ENCODE results near the gene CPSF4L. TPM values are rescaled to one million over a fixed set of nuclear protein-coding genes. Genes with fewer than 3 reads are reported as not detected.

CPSF4L gene
- total RNA-seq, 4 donors from 2014 or later = not detected

DNA sequence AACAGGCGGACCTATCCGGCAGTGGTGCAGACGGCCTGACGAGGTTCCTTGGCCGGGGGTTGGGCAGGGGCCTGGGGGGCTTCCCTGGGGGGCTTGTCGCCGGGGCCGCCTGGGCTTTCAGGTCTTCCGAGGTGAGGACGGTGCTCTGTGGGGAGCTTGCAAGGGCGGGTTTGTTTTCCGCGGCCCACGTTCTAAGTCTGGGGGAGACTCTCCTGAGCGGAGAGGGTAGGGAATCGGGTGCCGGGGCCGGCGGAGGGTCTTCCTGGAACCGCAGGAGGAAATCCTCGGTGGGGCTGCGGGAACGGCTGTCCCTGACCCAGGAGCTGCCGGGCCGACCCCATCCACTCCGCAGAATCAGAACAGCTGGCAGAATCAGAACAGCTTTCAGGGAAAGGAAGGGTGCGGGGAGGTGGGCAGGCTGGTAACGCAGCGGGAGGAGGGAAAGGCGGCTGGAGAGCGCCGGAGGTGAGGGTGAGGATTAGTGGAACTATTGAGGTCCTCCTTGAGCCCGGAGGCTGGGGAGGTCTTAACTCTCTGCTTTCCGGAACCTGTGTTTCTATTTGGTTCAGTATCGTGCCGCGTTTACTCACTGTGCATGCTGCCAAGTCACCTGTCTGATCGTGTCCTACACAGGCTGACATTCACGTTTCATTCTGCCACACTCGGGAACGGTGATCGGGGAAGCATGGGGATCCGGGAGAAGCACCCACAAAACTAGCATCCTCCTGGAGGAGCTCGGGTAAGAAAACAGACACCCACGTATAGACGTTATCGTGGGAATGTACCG, 28.9 kb downstream of the CPSF4L start:
- Histone ChIP-seq H3K4me1 (peaks cover 18 to 37% of the 10 kb centered on the region in 2 donors), H3K4me3 (replicated peaks in 1 of 3) (peak overlapping the region; percentile 73 to 94 (median 92)), H3K9me3 (no peaks in the 10 kb centered on the region), H3K27me3 (no peaks in the 10 kb centered on the region), H3K36me3 (peaks cover 9 to 14% of the 10 kb centered on the region in 2 donors), H3K27ac (peak overlapping the region; percentile 63 to 89 (median 84))
- DNase-seq = peak; percentile 29 to 46
- no peak for TF ChIP-seq POLR2A (IDR thresholded peaks at IDR 0.05)
- TF ChIP-seq, protein P1, sequence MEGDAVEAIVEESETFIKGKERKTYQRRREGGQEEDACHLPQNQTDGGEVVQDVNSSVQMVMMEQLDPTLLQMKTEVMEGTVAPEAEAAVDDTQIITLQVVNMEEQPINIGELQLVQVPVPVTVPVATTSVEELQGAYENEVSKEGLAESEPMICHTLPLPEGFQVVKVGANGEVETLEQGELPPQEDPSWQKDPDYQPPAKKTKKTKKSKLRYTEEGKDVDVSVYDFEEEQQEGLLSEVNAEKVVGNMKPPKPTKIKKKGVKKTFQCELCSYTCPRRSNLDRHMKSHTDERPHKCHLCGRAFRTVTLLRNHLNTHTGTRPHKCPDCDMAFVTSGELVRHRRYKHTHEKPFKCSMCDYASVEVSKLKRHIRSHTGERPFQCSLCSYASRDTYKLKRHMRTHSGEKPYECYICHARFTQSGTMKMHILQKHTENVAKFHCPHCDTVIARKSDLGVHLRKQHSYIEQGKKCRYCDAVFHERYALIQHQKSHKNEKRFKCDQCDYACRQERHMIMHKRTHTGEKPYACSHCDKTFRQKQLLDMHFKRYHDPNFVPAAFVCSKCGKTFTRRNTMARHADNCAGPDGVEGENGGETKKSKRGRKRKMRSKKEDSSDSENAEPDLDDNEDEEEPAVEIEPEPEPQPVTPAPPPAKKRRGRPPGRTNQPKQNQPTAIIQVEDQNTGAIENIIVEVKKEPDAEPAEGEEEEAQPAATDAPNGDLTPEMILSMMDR (IDR thresholded peaks at IDR 0.05) = no peak
- intact Hi-C loops (cut with DNase I) = loop anchor here (5.0 kb wide), 1 partner anchor 40 kb away; the partner anchor contains the start of gene COG1
- WGBS, 2 donors = 0 to 2% methylated on average over 41 to 48 of the region's 48 CpGs

DNA sequence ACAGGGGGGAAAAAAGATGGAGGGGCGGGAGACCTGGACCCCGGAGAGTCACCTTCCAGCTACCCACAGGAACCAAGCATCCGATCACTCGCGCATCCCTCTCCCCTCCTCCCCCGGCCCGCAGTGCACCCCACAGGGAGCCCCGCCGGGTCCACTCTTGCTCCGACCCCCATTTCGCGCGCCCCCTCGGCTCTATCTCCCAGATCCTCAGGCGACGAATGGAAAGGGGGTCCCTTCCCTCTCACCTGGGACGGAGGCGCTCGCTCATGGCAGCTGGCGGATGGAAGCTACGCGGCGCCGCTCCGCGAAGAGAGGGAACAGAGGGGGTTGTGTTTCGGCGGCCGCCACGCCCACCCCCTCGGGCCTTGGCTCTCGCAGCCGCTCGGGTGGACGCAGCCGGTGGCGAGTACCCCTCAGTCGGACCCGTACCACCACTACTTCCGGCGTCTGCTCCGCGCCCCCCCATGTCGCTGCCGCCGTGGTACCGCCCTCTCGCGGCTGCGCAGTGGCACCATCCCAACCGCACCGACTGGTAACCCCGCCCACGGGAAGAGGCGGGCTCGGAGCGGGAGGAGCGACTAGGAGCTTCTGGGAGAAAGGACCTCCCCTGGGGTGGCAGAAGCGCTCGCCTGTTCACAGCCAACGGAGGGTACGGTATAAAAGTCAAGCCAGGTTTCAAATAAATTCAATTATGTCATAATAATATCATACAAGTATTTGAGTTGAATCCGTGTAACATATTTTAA, 29.7 kb downstream of the CPSF4L start:
- intact Hi-C loops (cut with DNase I) = loop anchor here (5.0 kb wide), 1 partner anchor 40 kb away; the partner anchor contains the start of gene COG1

DNA sequence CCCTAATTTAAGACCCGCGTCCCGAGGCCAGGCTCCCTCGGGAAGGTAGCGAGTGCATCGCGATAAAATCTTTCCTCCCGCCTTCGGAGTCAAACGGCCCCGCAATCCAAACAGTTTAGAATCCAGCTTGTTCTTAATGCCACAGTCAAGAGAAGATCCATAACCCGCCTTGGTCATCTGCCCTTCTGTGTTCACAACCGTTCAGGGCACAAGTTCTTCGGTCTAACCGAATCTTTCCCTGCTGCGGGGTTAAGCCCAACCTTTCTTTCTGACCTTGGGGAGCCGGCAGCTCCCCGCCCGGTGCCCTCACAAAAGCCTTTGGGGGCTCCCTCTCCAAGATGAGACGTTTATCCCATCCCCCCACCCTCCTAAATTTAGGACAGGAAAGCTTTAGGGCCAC, 30.3 kb downstream of the CPSF4L start:
- no peaks in the 10 kb centered on the region for H3K27me3 ChIP-seq
- no peaks in the 10 kb centered on the region for H3K9me3 ChIP-seq
- H3K36me3 ChIP-seq = peaks cover 0 to 10% of the 10 kb centered on the region in 2 donors
- peak overlapping the region; percentile 92 to 94 (median 94) for H3K4me3 ChIP-seq (replicated peaks in 1 of 3)
- H3K27ac ChIP-seq = peak overlapping the region in 1 of 3 donors; percentile 84
- DNase-seq = no peak
- intact Hi-C loops (cut with DNase I) = loop anchor here (5.0 kb wide), 1 partner anchor 39 kb away; the partner anchor contains the start of gene COG1
- H3K4me1 ChIP-seq = peaks cover 23 to 43% of the 10 kb centered on the region in 2 donors
- TF ChIP-seq, protein P1 (IDR thresholded peaks at IDR 0.05) = no peak
- no peak for TF ChIP-seq POLR2A (IDR thresholded peaks at IDR 0.05)
- WGBS, 2 donors = 1% methylated on average over 20 of the region's 20 CpGs

More for the DNA sequence above, 29.7 kb downstream of the CPSF4L start:
- H3K9me3 ChIP-seq = no peaks in the 10 kb centered on the region
- WGBS, 2 donors = 0 to 1% methylated on average over 17 to 21 of the region's 63 CpGs
- TF ChIP-seq, protein P1 (IDR thresholded peaks at IDR 0.05) = peak in 3 of 6 experiments; percentile 16 to 28 (median 17)
- TF ChIP-seq POLR2A (IDR thresholded peaks at IDR 0.05) = peak; percentile 42 to 91
- peaks cover 18 to 37% of the 10 kb centered on the region in 2 donors for H3K4me1 ChIP-seq
- DNase-seq = peak; percentile 95 to 96
- no peaks in the 10 kb centered on the region for H3K27me3 ChIP-seq
- H3K36me3 ChIP-seq = peaks cover 5 to 14% of the 10 kb centered on the region in 2 donors
- peak overlapping the region; percentile 64 to 89 (median 84) for H3K27ac ChIP-seq
- peak overlapping the region; percentile 92 to 94 (median 94) for H3K4me3 ChIP-seq (replicated peaks in 1 of 3)

DNA sequence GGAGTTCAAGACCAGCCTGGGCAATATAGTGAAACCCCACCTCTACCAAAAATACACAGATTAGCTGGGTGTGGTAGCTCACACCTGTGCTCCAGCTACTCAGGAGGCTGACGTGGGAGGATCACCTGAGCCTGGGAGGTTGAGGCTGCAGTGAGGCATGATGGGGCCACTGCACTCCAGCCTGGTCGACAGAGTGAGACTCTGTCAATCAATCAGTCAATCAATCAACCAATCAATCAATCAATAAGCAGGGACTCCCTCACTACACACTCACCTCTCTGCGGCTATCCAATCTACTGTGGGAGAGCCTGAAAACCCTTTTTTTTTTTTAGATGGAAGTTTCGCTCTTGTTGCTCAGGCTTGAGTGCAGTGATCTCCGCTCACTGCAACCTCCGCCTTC, 31.6 kb downstream of the CPSF4L start:
- peaks cover 27 to 47% of the 10 kb centered on the region in 2 donors for H3K4me1 ChIP-seq
- no peaks in the 10 kb centered on the region for H3K27me3 ChIP-seq
- WGBS, 2 donors = 96 to 97% methylated on average over 6 of the region's 6 CpGs
- H3K27ac ChIP-seq = no peak overlapping the region
- TF ChIP-seq, protein P1 (IDR thresholded peaks at IDR 0.05) = no peak
- no peak for TF ChIP-seq POLR2A (IDR thresholded peaks at IDR 0.05)
- H3K4me3 ChIP-seq (replicated peaks in 1 of 3) = no peak overlapping the region
- no peaks in the 10 kb centered on the region for H3K9me3 ChIP-seq
- intact Hi-C loops (cut with DNase I) = loop anchor here (5.0 kb wide), 1 partner anchor 38 kb away; the partner anchor contains the start of gene COG1
- DNase-seq = no peak
- no peaks in the 10 kb centered on the region for H3K36me3 ChIP-seq
